Anterior cingulate cortex (tissue), 58 donors: ENCODE data around the gene FYCO1.

Experiments
- DNase-seq, 58 donors: peaks; one replicate each; lab custom pipeline; 2025; lab: John Stamatoyannopoulos, UW

The FYCO1 gene

DNA sequence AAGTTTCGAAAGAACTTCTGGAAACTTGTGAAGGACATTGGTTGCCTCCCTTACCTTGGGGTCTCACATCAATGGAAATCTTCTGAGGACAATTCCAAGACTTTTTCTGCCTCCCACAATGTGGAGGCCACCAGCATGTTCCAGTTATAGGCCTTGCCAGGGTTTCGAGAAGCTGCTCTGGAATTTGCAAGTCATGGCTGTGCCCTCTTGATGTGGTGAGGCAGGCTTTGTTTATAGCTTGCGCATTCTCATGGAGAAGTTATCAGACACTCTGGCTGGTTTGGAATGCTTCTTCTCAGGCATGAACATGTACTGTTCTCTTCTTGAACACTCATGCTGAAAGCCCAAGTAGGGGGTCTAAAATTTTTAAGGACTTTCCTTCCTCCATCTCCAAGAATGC is 48.3 kb downstream of the FYCO1 start:
- DNase-seq: no peak

DNA sequence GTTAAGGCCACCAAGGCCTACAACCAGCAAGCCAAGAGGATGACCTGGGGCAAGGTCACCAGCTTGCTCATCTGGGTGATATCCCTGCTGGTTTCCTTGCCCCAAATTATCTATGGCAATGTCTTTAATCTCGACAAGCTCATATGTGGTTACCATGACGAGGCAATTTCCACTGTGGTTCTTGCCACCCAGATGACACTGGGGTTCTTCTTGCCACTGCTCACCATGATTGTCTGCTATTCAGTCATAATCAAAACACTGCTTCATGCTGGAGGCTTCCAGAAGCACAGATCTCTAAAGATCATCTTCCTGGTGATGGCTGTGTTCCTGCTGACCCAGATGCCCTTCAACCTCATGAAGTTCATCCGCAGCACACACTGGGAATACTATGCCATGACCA is 48.7 kb downstream of the FYCO1 start:
- DNase-seq: no peak

DNA sequence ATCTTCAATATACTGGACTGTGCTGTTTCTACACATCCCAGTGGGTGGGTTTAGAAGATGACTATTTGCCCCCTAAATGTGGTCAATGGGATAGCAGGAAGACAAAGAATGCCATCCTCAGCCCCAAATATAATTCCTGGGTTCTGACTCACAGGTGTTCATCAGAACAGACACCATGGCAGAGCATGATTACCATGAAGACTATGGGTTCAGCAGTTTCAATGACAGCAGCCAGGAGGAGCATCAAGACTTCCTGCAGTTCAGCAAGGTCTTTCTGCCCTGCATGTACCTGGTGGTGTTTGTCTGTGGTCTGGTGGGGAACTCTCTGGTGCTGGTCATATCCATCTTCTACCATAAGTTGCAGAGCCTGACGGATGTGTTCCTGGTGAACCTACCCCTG is 49.3 kb downstream of the FYCO1 start:
- no peak for DNase-seq

DNA sequence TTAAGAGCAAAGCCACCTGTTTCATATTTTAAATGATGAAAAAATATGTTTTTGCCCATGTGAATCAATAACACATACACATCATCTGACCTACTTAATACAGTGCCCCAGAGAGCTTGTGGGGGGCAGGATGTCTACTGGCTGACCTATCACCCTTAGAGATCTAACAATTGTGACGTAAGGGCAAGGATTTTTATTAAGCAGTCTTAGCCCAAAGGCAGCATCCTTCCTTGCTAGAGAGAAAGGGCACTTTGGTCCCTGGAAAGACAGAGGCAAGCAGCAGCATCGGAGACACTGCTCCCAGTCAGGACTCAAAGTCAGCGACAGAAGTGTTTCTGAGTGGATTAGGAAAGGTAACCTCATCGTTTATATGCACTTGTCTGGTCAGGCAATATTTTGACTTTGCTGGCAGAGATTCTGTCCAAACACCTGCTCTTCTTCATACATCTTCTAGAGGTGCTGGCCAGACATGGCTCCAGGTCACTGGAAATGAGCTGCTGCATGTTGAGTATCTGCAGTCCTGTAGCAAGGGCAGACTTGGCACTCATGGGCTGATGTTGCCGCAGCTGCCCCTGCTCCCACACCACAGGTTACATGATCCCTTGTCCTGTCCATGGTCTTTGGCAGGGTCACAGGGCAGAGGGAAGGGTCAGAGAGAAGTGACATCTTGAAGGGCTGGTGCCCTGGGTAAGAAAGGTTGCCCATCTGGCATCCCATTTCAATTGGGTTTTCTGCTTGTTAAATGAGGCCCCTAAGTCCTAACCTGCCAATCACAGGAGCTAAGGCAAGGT is 50.6 kb downstream of the FYCO1 start:
- no peak for DNase-seq

DNA sequence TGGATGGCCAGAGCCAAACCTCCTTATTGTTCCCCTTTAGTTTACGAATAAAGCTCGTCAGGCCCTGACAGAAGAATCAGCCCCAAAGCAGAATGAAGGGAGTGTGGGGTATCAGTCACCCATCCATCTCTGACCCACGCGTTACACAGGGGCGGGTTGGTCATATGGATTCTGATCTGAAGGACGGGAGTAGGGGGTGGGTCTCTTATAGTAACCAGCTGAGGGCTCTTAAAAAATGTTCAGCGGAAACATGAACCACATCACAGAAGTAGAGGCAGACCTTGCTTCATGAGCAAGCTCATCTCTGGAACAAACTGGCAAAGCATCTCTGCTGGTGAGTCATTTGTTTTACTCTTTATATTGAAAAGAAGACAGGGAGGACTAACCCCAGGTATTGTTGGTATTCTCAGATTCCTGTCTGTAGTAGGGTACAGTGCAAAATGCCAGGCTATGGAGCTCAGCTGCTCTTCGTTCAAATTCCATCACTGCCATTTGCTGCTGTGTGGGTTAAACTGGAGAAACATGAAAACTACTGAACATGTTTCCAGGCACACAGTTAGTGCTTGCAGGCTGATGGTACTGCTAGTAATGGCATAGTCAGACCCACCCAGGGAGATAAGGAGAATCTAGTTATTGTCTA is 52.3 kb downstream of the FYCO1 start, which contains the start of gene CXCR6:
TSS of gene CXCR6 (plus strand) at position 258 of the 640 bp plus-strand sequence. CDS start 3,018 bp downstream, outside the sequence.
- no peak for DNase-seq

DNA sequence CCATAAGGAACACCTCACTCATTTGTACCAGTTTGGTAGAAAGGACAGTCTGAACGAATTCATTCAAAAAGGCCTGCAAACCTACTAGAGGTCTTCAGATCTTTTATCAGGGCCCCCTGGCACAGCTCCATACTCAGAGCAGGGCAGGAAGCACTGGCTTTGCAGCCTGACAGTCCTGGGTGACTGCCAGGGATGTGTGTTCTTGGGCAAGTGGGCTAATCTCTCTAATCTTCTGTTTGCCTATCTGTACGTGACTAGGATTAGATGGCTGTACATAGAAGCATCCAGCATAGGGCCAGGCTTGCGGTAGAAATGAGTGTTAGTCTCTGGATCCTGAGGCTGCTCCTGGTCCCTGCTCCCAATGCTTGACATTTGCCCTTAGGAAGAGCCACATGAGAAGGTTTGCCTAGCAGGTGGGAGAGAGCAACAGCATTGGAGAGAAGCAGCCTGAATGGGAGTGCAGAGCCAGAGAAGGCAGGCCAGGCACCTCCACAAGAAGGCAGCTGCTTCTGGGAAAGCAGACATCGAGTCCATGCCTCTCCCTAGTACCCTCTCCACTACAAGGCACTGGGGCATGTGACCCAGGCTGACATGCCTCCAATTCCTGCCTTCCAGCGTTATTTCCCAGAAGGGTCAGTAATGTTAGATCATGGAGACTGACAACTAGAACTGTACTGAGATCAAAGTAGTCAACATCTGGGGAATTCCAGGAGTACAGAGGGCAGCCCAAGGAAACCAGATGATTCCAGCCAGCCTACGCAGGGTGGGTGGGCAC is 53.4 kb downstream of the FYCO1 start:
- no peak for DNase-seq

DNA sequence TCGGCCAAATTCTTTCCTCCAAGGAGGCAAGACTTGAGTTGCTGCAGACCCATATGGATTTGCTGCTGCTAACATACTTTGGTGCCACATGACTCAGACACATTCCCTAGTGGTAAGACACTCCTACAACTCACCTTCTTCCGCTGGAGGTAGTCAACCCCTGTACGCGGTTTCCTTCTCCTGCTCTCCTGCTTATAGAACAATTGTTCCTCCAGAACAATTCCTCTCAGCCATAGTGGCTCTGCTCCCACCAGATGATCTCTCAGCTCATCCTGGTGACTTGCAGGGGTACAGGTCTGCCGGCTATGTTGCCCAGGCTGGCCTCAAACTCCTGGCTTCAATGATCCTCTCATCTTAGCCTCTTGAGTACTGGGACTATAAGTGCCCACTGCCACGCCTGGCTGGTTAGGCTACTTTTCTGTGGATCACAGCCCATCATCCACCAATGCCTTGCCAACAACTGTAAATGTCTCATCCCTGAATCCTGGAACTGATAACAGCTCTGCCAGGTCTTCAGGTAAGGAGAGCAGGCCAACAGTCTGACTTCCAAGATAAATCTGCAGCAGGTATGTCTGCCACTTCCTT is 54.8 kb downstream of the FYCO1 start:
- DNase-seq: no peak

DNA sequence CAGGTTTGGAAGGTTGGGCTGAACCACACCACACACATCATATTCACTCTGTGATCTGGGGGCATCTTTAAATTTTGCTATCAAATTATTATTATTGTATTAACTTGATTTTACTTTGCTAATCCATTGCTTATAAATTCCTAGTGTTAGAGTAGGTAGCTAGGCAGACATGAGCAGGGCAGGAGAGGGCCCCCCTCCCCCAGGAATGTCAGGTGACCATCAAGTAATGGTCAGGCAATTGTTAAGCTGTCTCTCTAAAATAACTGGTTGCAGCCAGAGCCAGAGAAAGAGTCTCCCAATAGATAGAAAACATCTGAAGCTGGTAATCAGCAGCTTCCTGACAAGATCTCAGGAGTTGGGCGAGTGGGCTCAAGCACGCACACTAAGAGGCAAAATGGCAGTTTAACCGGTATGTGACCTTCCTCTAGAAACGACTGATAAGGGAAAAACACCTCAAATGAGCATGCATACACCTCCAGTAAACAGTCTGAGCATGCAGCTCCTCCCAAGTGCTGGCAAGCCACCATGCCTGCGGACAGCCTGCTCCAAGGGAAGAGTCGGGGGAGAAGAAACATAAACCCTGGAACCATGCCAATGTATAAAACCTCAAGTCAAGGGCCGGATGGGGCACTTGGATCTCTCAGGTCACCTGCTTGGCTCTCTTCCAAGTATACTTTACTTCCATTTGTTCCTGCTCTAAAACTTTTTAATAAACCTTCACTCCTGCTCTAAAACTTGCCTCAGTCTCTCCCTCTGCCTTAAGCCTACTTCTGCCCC is 55.4 kb downstream of the FYCO1 start:
- DNase-seq: no peak

DNA sequence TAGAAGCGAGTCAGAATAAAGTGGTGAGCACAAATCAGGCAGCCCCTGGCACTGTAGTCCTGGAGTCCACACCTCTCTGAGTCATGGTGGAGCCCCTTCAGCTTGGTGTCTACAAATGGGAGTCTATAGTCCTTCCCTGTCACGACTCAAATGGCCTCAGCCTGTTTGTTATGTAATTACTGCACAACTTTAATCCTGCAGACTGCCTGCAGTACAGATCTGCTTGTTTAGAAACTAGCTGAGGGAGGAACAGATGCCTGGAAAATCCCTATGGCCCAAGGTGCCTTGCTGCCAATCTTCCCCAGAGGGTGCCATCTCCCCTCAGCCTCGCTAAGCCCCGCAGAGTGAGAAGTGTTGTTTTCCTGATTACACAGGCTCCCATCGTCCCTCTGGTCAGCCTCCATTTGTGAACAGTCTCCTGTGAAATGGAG is 56.3 kb downstream of the FYCO1 start:
- DNase-seq: peak in 12 of 58 donors; percentile 6 to 59 (median 25)

DNA sequence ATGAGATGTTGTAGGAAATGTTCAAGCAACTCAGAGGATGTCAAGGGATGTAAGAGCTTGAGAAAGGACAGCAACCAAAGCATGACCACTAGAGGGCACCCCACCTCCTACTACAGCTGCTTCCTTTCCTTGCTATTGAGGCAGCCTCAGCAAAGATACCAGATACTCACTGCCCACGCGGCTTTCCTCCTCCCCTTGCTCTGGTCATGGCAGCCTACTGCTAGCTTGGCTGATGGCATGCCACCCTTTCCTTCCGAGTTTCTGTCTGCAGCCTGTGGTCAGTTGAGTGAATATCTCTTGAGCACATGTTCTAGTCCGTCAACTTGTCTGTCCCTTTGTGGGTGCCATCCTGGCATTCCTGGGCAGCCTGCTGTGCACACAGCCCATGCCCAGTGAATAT is 56.8 kb downstream of the FYCO1 start:
- DNase-seq: peak in 55 of 58 donors; percentile 27 to 91 (median 73)

DNA sequence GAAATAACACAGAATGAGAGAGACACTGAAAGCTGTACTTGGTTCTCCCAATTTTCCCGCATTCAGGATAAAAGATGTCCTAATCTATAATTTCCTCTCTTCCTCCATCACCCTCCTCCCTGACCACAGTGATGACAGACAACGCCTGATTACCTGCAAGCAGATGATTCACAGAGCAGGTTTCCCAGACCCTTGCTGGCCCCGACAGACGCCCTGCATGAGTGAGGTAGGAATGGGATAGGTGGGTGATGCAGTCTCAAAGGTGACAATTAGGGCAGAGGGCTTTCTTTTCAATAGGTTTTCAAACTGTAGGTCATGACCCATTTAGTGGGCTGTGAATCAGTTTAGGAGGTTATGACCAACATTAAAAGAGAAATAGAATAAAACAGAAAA is 57.6 kb downstream of the FYCO1 start:
- no peak for DNase-seq

DNA sequence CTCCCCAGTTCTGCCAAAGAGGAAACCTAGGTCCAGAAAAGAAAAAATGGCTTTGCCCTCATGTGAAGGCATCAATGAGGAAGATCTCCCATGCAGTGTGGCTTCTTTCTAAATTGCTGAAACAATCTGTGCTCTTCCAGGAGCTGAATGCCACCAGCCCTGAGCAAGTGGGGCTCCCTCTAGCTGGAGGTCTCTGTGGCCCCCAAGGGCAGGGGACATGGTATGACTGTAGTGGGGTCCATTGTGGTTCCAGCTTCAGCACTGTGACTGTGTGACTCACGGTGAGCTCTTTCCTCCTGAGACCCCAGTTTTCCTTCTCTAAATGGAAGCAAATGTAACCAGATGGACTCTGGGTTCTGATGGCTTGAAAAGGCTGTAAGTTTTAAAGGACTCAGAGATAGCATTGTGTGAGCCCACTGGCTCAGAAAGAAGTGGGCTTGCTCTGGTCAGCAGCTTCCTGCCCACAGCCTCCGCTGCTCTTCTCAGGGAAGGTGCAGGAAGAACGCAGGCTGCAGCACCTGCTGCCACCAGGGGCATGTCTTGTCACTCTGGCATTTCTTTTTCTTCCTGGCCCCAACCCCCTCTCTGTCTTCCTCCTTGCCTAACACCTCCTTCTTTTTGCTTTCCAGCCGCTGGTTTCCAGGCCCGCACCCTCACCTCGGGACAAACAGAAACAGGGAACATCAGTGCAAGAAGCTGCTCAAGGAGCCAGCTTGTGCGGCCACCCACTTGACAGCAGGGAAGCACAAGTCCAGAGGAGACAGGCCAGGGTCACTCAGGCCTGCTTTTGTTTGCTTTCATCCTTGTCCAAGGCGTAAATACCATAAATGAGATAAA is 58.2 kb downstream of the FYCO1 start:
- DNase-seq: no peak

DNA sequence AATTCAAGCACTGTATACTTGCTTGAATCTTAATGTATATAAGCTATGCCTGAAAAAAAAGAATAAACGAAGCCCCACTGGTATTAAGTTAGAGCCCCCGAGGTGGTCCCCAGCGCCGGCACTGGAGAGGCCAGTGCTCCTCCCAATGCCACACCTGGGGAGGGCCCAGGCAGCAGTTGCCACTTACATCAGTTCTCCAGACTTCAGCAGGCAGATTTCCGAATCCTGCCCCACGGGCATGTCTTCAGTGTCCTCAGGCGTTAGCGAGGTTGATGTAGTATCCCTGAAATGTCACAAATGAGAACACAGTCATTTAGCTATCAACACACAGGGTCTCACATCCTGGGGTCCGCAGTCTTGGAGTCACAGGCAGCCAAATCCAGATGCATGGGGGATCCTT is 59.4 kb downstream of the FYCO1 start:
- no peak for DNase-seq

DNA sequence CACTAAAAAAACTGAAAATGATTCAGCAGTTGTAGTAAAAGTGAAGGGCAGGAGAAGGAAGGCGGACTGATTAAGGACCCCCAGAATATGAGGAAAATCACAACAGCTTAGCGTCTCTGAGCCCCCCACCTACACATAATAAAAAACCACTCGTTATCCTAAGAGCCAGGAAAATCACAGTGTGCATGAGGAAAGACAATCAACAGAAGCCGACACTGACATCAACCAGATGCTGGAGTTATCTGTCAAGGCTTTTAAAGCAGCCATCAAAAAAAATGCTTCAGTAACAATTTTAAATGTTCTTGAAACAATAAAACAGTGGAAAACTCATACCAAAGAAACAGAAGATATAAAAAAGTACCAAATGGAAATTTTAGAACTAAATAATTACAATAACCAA is 62.0 kb downstream of the FYCO1 start:
- DNase-seq: no peak

DNA sequence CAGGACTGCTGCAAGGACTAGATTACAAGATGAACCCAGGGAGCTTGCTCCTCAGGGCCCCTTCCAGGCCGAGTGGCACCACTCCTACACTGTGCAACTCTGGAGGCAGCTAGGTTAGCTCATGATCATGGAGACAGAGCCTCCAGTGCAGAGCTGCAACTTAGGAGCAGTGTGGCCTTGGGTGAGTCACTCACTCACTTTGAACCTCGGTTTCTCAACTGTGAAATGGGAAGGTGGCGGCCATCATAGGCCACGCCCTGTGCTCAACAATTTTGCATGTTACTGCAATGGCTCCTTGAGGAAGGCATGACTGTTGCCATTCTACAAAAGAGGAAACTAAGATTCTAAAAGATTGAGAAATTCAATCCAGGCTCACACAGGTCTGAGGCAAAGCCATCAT is 63.5 kb downstream of the FYCO1 start:
- DNase-seq: no peak

DNA sequence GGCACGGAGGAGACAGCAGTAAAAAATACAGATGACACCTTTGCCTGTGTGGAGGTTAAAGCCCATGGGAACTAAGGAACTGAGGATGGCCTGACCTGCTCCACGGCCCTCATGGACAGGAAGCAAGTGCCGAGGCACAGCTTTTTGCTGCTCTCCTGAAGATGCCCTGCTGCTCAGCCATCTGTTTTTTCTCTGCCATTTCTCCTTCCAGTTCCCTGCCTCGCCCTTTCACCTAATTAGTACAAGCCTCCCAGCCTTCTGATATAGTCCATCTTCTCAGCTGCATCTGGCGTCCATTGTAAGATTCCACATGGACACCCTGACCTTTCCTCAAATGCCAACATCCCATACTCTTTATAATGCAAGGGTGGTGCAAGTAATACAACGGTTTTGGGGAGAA is 64.1 kb downstream of the FYCO1 start:
- no peak for DNase-seq

DNA sequence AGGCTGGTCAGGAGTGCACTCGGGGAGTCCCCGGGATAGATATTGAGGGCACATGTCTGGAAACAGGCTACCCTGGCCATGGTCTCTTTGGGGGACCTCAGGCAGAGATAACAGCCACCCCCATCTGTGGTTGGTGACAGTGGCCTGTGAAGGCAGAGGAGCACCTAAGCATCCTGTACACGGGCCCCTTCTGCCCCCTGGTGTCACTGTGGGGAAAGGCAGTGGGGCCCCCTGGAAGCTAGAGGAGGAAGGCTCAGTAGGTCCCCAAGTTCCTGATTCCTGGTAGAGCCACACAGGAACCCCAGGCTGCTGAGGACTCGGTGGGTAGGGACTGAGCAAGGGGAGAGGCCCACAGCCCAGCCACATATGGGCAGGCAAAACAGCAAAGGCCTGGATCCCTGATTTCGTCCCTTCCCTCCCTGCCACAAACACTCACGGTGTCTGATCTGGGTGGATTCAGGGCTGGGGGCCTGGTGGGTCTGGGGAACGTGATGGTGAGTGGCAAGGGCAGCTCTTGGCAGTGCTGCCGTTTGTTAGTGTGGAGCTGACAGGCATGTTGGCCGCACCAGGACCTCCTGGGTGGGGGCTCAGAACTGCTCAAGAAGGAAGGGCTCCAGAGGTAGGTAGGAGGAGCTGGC is 66.5 kb downstream of the FYCO1 start:
- DNase-seq: peak in 28 of 58 donors; percentile 2 to 70 (median 14)

DNA sequence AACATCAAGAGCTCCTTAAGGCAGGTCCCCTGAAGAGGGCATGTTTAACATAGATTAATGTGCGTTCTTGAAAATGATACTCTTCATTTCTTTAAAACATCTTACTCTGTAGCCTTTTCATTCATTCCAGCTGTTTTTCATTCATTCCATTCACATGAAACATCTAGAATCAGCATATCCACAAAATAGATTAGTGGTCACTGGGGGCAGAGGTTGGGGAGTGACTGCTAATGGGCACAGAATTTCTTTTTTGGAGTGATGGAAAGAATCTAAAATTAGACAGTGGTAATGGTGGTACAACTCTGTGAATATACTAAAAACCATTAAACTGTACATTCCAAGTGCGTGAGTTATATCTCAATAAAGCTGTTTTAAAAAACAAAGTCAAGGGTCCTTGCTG is 67.7 kb downstream of the FYCO1 start:
- DNase-seq: no peak

DNA sequence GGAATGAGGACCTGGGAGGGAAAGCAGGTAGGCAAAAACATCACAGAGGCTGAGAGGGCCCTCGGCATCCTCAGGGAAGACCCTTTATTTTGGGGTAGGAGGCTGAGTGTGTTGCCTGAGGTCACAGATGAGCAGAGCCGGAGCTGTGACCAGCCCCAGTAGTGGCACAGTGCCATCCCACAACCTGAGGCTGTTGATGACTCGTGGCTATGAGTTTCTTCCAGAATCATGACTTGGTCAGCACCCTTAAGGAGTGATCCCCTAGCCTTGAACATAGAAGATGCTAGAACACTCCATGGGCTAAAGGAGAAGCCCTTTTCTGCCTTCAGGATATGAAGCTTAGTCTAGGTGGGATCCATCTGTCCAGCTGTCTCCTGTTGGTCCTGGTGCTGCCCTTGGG is 71.9 kb downstream of the FYCO1 start:
- DNase-seq: no peak
